WTC11 (cell line): ENCODE data around the gene RHBDL2. TPM values are rescaled to one million over a fixed set of nuclear protein-coding genes. Genes with fewer than 3 reads are reported as not detected.

ENCODE experiments used
- ATAC-seq: fragments of 200-7000 bp; cut with Tn5 transposase; 2 replicates; pipeline ENCODE4 v1.10.0; 2021; ENCODE audit warnings: mild to moderate bottlenecking, moderate library complexity
- CTCF ChIA-PET: fragments of 300-600 bp; sonication (Branson Sonifier 250); formaldehyde crosslinking; loops from one replicate; lab custom pipeline; 2021; ENCODE audit warnings: antibody characterized with exemption; lab: Charles Lee
- POLR2A ChIA-PET: fragments of 350-600 bp; sonication (Branson Sonifier 250); formaldehyde crosslinking; loops from one replicate; lab custom pipeline; 2021; ENCODE audit warnings: antibody characterized with exemption; lab: Charles Lee
- DNase-seq: peaks from one replicate; pipeline ENCODE4 v3.0.0; 2021; ENCODE audit warnings: low spot score
- H3K27ac Mint-ChIP-seq: 2 replicates; pipeline ENCODE4 v1.8.0; 2021; ENCODE audit warnings: mixed read lengths
- H3K27me3 Mint-ChIP-seq: 2 replicates; pipeline ENCODE4 v1.8.0; 2021; ENCODE audit warnings: low read depth, mild to moderate bottlenecking, moderate library complexity, mixed read lengths
- H3K36me3 Mint-ChIP-seq: 2 replicates; pipeline ENCODE4 v1.8.0; 2021; ENCODE audit warnings: mixed read lengths
- H3K4me1 Mint-ChIP-seq: 2 replicates; pipeline ENCODE4 v1.8.0; 2022; ENCODE audit warnings: mixed read lengths
- H3K4me3 Mint-ChIP-seq: 2 replicates; pipeline ENCODE4 v1.8.0; 2021; ENCODE audit warnings: mild to moderate bottlenecking, moderate library complexity, mixed read lengths
- H3K9me3 Mint-ChIP-seq: 2 replicates; pipeline ENCODE4 v1.8.0; 2021; ENCODE audit warnings: mixed read lengths
- ATF1 ChIP-seq: sonication (generic); formaldehyde crosslinking; IDR thresholded peaks from 2 replicates; pipeline ENCODE4 v1.8.1; 2023; ENCODE audit warnings: mild to moderate bottlenecking, moderate library complexity, missing genetic modification reagents
- CBFB ChIP-seq: sonication (generic); formaldehyde crosslinking; IDR thresholded peaks from 2 replicates; pipeline ENCODE4 v1.8.1; 2022; ENCODE audit warnings: mild to moderate bottlenecking, low read depth, missing genetic modification reagents
- CREB1 ChIP-seq: sonication (generic); formaldehyde crosslinking; IDR thresholded peaks from 2 replicates; pipeline ENCODE4 v1.8.0; 2023; ENCODE audit warnings: mild to moderate bottlenecking, missing genetic modification reagents
- E2F4 ChIP-seq: sonication (generic); formaldehyde crosslinking; IDR thresholded peaks from 2 replicates; pipeline ENCODE4 v1.8.1; 2022; ENCODE audit warnings: low read depth, mild to moderate bottlenecking, moderate library complexity, missing genetic modification reagents, borderline replicate concordance
- ELF4 ChIP-seq: sonication (generic); formaldehyde crosslinking; IDR thresholded peaks from 2 replicates; pipeline ENCODE4 v1.8.1; 2022; ENCODE audit warnings: low read depth, mild to moderate bottlenecking, moderate library complexity, missing genetic modification reagents
- ESRRA ChIP-seq: sonication (generic); formaldehyde crosslinking; IDR thresholded peaks from 2 replicates; pipeline ENCODE4 v1.8.1; 2022; ENCODE audit warnings: mild to moderate bottlenecking, missing genetic modification reagents, borderline replicate concordance
- GTF2I ChIP-seq: fragments of 250-450 bp; sonication (Bioruptor Pico); conservative IDR thresholded peaks from 2 replicates; pipeline ENCODE4 v1.4.0; 2021; ENCODE audit warnings: mild to moderate bottlenecking
- HMGXB4 ChIP-seq: sonication (generic); formaldehyde crosslinking; IDR thresholded peaks from 2 replicates; pipeline ENCODE4 v1.8.1; 2023; ENCODE audit warnings: mild to moderate bottlenecking, moderate library complexity, missing genetic modification reagents
- NFYB ChIP-seq: sonication (generic); formaldehyde crosslinking; conservative IDR thresholded peaks from 2 replicates; pipeline ENCODE4 v1.8.0; 2022; ENCODE audit warnings: low read depth, missing genetic modification reagents
- NR2C2 ChIP-seq: sonication (generic); formaldehyde crosslinking; IDR thresholded peaks from 2 replicates; pipeline ENCODE4 v1.8.0; 2022; ENCODE audit warnings: mild to moderate bottlenecking, missing genetic modification reagents
- NR3C1 ChIP-seq: sonication (generic); formaldehyde crosslinking; conservative IDR thresholded peaks from 2 replicates; pipeline ENCODE4 v1.8.1; 2023; ENCODE audit warnings: low read depth, mild to moderate bottlenecking, missing genetic modification reagents
- RELA ChIP-seq: sonication (generic); formaldehyde crosslinking; IDR thresholded peaks from 2 replicates; pipeline ENCODE4 v1.8.1; 2022; ENCODE audit warnings: missing genetic modification reagents, mild to moderate bottlenecking, borderline replicate concordance
- TEAD1 ChIP-seq: sonication (generic); formaldehyde crosslinking; IDR thresholded peaks from 2 replicates; pipeline ENCODE4 v1.8.0; 2022; ENCODE audit warnings: mild to moderate bottlenecking, missing genetic modification reagents
- TEAD4 ChIP-seq: sonication (generic); formaldehyde crosslinking; IDR thresholded peaks from 2 replicates; pipeline ENCODE4 v1.8.0; 2022; ENCODE audit warnings: mild to moderate bottlenecking, missing genetic modification reagents
- USF2 ChIP-seq: sonication (generic); formaldehyde crosslinking; IDR thresholded peaks from 2 replicates; pipeline ENCODE4 v1.8.1; 2023; ENCODE audit warnings: mild to moderate bottlenecking, missing genetic modification reagents, moderate library complexity
- ZNF121 ChIP-seq: sonication (generic); formaldehyde crosslinking; IDR thresholded peaks from 2 replicates; pipeline ENCODE4 v1.8.0; 2023; ENCODE audit warnings: missing genetic modification reagents
- ZNF416 ChIP-seq: fragments of 250-450 bp; sonication (Bioruptor Pico); IDR thresholded peaks from 2 replicates; pipeline ENCODE4 v1.9.0; 2021; ENCODE audit warnings: mild to moderate bottlenecking, inconsistent platforms
- ZNF671 ChIP-seq: fragments of 250-450 bp; sonication (Bioruptor Pico); IDR thresholded peaks from 2 replicates; pipeline ENCODE4 v1.8.0; 2021; ENCODE audit warnings: mild to moderate bottlenecking
- total RNA-seq: library from RNA; stranded (reverse); gene quantifications from 3 replicates; pipeline ENCODE4 v1.2.3, GENCODE V29; 2021
- TF ChIP-seq, protein P1 (sequence below): fragments of 250-450 bp; sonication (Bioruptor Pico); IDR thresholded peaks from 2 replicates; pipeline ENCODE4 v1.8.0; 2021; ENCODE audit warnings: mild to moderate bottlenecking
- TF ChIP-seq, protein P2 (sequence below): fragments of 200-600 bp; IDR thresholded peaks from 2 replicates; pipeline ENCODE4 v1.8.0; 2022; ENCODE audit warnings: antibody characterized with exemption
- TF ChIP-seq, protein P3 (sequence below): fragments of 250-450 bp; sonication (Bioruptor Pico); IDR thresholded peaks from 2 replicates; pipeline ENCODE4 v1.9.0; 2021; ENCODE audit warnings: mild to moderate bottlenecking
- TF ChIP-seq, protein P4 (sequence below): sonication (generic); formaldehyde crosslinking; IDR thresholded peaks from 2 replicates; pipeline ENCODE4 v1.8.1; 2022; ENCODE audit warnings: low read depth, missing genetic modification reagents, borderline replicate concordance

Gene RHBDL2
- total RNA-seq, 1 experiment from 2014 or later: 0.26 TPM

DNA sequence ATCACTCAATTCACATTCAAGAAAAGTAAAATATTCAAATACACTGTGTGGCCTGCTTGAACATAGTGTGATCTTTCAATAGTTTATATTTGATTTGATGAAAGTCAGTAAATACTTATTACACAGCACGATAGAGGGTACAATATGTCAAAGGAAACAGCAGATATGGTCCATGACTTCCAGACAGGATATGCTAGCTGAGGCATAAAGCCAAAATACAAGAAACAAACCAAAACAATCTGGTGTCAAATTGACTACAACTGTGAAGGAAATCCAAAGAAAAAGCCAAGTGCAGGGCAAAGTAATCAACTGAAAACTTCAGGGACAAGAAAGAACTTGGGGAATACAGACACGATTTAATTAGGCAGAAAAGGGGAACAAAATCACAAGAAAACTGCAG, 101.3 kb downstream of the RHBDL2 start:
- ATAC-seq: no peak
- ChIA-PET CTCF (no interaction called here), POLR2A (no interaction called here)
- Mint-ChIP-seq H3K27ac (0 out of 2 replicates have a peak overlapping the region, but pooled peaks have one; percentile 6), H3K36me3 (peaks cover 41% of the 10 kb centered on the region), H3K27me3 (no peaks in the 10 kb centered on the region), H3K9me3 (0 out of 2 replicates have a peak, but pooled peaks cover 5% of the 10 kb centered on the region), H3K4me1 (peaks cover 19% of the 10 kb centered on the region), H3K4me3 (no peak overlapping the region)
- TF ChIP-seq, protein P1, sequence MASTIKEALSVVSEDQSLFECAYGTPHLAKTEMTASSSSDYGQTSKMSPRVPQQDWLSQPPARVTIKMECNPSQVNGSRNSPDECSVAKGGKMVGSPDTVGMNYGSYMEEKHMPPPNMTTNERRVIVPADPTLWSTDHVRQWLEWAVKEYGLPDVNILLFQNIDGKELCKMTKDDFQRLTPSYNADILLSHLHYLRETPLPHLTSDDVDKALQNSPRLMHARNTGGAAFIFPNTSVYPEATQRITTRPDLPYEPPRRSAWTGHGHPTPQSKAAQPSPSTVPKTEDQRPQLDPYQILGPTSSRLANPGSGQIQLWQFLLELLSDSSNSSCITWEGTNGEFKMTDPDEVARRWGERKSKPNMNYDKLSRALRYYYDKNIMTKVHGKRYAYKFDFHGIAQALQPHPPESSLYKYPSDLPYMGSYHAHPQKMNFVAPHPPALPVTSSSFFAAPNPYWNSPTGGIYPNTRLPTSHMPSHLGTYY (CRISPR knock-in tag): no peak
- TF ChIP-seq NFYB (CRISPR knock-in tag) (no peak), ZNF416 (CRISPR knock-in tag) (no peak), GTF2I (CRISPR knock-in tag) (no peak), CBFB (CRISPR knock-in tag) (no peak), TEAD4 (no peak), ZNF671 (CRISPR knock-in tag) (no peak), ESRRA (CRISPR knock-in tag) (no peak), RELA (CRISPR knock-in tag) (no peak), ZNF121 (CRISPR knock-in tag) (no peak), E2F4 (CRISPR knock-in tag) (no peak), ELF4 (no peak), CREB1 (no peak), HMGXB4 (no peak)
- TF ChIP-seq, protein P2, sequence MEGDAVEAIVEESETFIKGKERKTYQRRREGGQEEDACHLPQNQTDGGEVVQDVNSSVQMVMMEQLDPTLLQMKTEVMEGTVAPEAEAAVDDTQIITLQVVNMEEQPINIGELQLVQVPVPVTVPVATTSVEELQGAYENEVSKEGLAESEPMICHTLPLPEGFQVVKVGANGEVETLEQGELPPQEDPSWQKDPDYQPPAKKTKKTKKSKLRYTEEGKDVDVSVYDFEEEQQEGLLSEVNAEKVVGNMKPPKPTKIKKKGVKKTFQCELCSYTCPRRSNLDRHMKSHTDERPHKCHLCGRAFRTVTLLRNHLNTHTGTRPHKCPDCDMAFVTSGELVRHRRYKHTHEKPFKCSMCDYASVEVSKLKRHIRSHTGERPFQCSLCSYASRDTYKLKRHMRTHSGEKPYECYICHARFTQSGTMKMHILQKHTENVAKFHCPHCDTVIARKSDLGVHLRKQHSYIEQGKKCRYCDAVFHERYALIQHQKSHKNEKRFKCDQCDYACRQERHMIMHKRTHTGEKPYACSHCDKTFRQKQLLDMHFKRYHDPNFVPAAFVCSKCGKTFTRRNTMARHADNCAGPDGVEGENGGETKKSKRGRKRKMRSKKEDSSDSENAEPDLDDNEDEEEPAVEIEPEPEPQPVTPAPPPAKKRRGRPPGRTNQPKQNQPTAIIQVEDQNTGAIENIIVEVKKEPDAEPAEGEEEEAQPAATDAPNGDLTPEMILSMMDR: no peak
- TF ChIP-seq, protein P3, sequence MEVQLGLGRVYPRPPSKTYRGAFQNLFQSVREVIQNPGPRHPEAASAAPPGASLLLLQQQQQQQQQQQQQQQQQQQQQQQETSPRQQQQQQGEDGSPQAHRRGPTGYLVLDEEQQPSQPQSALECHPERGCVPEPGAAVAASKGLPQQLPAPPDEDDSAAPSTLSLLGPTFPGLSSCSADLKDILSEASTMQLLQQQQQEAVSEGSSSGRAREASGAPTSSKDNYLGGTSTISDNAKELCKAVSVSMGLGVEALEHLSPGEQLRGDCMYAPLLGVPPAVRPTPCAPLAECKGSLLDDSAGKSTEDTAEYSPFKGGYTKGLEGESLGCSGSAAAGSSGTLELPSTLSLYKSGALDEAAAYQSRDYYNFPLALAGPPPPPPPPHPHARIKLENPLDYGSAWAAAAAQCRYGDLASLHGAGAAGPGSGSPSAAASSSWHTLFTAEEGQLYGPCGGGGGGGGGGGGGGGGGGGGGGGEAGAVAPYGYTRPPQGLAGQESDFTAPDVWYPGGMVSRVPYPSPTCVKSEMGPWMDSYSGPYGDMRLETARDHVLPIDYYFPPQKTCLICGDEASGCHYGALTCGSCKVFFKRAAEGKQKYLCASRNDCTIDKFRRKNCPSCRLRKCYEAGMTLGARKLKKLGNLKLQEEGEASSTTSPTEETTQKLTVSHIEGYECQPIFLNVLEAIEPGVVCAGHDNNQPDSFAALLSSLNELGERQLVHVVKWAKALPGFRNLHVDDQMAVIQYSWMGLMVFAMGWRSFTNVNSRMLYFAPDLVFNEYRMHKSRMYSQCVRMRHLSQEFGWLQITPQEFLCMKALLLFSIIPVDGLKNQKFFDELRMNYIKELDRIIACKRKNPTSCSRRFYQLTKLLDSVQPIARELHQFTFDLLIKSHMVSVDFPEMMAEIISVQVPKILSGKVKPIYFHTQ: no peak
- DNase-seq: no peak

GRCh38 chr1:38839363-38839762, 102.3 kb downstream of the RHBDL2 start:
- ChIA-PET CTCF (no interaction called here), POLR2A (interaction anchor here (0.6 kb wide), 1 partner anchor 822 kb away, joined by 4 read pairs; no protein-coding TSS in a partner anchor)
- TF ChIP-seq USF2 (CRISPR knock-in tag) (no peak), NR2C2 (CRISPR knock-in tag) (no peak), HMGXB4 (no peak), TEAD1 (CRISPR knock-in tag) (no peak), ATF1 (CRISPR knock-in tag) (no peak), NFYB (CRISPR knock-in tag) (no peak), NR3C1 (no peak)
- TF ChIP-seq, protein P4, sequence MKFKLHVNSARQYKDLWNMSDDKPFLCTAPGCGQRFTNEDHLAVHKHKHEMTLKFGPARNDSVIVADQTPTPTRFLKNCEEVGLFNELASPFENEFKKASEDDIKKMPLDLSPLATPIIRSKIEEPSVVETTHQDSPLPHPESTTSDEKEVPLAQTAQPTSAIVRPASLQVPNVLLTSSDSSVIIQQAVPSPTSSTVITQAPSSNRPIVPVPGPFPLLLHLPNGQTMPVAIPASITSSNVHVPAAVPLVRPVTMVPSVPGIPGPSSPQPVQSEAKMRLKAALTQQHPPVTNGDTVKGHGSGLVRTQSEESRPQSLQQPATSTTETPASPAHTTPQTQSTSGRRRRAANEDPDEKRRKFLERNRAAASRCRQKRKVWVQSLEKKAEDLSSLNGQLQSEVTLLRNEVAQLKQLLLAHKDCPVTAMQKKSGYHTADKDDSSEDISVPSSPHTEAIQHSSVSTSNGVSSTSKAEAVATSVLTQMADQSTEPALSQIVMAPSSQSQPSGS (CRISPR knock-in tag): no peak
- H3K27ac Mint-ChIP-seq: no peak overlapping the region
- H3K4me3 Mint-ChIP-seq: no peak overlapping the region
- no peak for ATAC-seq
- H3K4me1 Mint-ChIP-seq: peaks cover 22% of the 10 kb centered on the region
- H3K27me3 Mint-ChIP-seq: no peaks in the 10 kb centered on the region
- no peaks in the 10 kb centered on the region for H3K9me3 Mint-ChIP-seq
- peaks cover 32% of the 10 kb centered on the region for H3K36me3 Mint-ChIP-seq
- DNase-seq: no peak
